ENCODE data around the gene CDK2AP2. TPM values are rescaled to one million over a fixed set of nuclear protein-coding genes. Genes with fewer than 3 reads are reported as not detected.
"Not testable (repeated sequence)": the region's sequence is repeated elsewhere in the genome, so short reads cannot be mapped to it uniquely, and the experiment has no call there.

The CDK2AP2 gene, protein sequence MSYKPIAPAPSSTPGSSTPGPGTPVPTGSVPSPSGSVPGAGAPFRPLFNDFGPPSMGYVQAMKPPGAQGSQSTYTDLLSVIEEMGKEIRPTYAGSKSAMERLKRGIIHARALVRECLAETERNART
- 100 to 1,000 TPM in 1 of 2 experiments, 10 to 100 TPM in 1; 95.2 to 104 TPM for total RNA-seq

DNA sequence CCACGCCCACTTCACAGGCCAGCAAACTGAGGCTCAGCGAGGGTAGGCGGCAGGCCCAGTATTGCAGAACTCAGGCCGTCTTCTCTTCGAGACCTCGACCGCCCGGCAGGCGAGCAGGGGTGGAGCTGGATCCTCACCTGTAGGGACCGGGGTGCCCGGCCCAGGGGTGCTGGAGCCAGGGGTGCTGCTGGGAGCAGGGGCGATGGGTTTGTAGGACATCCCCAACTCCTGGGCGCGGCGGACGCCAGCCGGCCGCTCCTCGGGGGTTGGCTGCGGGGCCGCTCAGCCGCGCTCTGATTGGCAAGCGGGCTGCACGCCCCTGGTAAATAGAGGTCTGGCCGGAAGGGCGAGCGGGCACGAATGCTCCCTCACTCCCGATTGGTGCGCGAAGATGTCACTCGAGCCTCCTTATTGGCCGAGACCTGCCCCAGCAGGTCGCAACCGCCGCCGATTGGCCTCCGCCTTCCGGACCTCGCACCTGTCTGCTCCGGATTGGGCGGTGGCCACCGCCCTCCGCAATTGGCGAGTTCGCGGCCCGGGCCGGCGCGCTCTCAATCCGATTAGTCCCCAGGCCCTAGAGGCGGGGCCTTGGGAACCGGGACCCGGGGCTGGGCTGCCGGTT is at the start of gene CDK2AP2:
Gene CDK2AP2, minus strand, starts transcription at position 299 of the 622 bp plus-strand sequence. Its CDS starts 80 bp downstream, at position 219.
- no peaks in the 10 kb centered on the region for H3K9me3 Mint-ChIP-seq (ENCODE audit: low read depth)
- CTCF ChIA-PET: interaction anchor here (0.7 to 1.5 kb wide), 7 partner anchors 20 to 162 kb away, joined by 3 to 5 read pairs (median 3); partner anchors contain the start of gene TMEM134
- peaks cover 10% of the 10 kb centered on the region for H3K36me3 Mint-ChIP-seq
- ATAC-seq: peak; percentile 80
- H3K4me3 Mint-ChIP-seq: peak within 1 kb of the TSS; percentile 92
- peak within 1 kb of the TSS; percentile 94 for H3K27ac Mint-ChIP-seq
- H3K4me1 Mint-ChIP-seq: peaks cover 43% of the 10 kb centered on the region
- DNase-seq: peak; percentile 100
- H3K27me3 Mint-ChIP-seq: peaks cover 14% of the 10 kb centered on the region

GRCh38 chr11:67556244-67556643 is 48.3 kb upstream of the CDK2AP2 start:
- Mint-ChIP-seq H3K27me3 (peaks cover 27% of the 10 kb centered on the region), H3K4me3 (no peak overlapping the region), H3K9me3 (ENCODE audit: low read depth) (no peaks in the 10 kb centered on the region), H3K36me3 (no peaks in the 10 kb centered on the region), H3K27ac (no peak overlapping the region), H3K4me1 (no peaks in the 10 kb centered on the region)
- CTCF ChIA-PET: interaction anchor here (0.7 kb wide), 1 partner anchor 1781 kb away, joined by 5 read pairs; no protein-coding TSS in a partner anchor
- DNase-seq (no peak), ATAC-seq (no peak)

DNA sequence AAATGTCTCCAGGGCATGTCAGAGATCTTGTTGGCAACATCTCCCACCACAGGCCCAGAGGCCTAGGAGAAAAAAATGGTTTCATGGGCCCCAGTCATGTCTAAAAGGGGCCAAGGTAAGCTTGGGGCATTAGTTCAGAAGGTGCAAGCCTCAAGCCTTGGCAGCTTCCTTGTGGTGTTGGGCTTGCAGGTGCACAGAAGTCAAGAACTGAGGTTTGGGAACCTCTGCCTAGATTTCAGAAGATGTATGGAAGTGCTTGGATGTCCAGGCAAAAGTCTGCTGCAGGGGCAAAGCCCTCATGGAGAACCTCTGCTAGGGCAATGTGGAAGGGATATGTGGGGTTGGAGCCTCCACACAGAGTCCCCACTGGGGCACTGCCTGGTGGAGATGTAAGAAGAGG is 43.7 kb upstream of the CDK2AP2 start:
- H3K36me3 Mint-ChIP-seq; DNase-seq; CTCF ChIA-PET; H3K9me3 Mint-ChIP-seq (ENCODE audit: low read depth); ATAC-seq; H3K27ac Mint-ChIP-seq; H3K4me3 Mint-ChIP-seq; H3K4me1 Mint-ChIP-seq: not testable (repeated sequence)
- H3K27me3 Mint-ChIP-seq: peaks cover 26% of the 10 kb centered on the region

DNA sequence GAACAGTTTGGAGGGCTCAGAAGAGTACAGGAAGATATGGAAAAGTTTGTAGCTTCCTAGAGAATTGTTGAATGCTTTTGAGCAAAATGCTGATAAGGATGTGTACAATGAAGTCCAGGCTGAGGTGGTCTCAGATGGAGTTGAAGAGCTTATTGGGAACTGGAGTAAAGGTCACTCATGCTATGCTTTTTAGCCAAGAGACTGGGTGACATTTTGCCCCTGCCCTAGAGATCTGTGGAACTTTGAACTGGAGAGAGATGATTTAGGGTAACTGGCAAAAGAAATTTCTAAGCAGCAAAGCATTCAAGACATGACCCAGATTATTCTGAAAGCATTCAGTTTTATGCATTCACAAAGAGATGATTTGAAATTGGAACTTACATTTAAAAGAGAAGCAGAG is 43.2 kb upstream of the CDK2AP2 start:
- CTCF ChIA-PET: no interaction called here
- H3K4me3 Mint-ChIP-seq: no peak overlapping the region
- H3K27ac Mint-ChIP-seq: no peak overlapping the region
- no peaks in the 10 kb centered on the region for H3K9me3 Mint-ChIP-seq (ENCODE audit: low read depth)
- DNase-seq (no peak), ATAC-seq (no peak)
- H3K4me1 Mint-ChIP-seq: no peaks in the 10 kb centered on the region
- no peaks in the 10 kb centered on the region for H3K36me3 Mint-ChIP-seq
- peaks cover 26% of the 10 kb centered on the region for H3K27me3 Mint-ChIP-seq

- no peaks in the 10 kb centered on the region for H3K36me3 Mint-ChIP-seq
- DNase-seq: no peak
- no peaks in the 10 kb centered on the region for H3K9me3 Mint-ChIP-seq (ENCODE audit: low read depth)
- ATAC-seq: no peak
- no peak overlapping the region for H3K4me3 Mint-ChIP-seq
- no peaks in the 10 kb centered on the region for H3K4me1 Mint-ChIP-seq
- peaks cover 26% of the 10 kb centered on the region for H3K27me3 Mint-ChIP-seq
- CTCF ChIA-PET: no interaction called here
- H3K27ac Mint-ChIP-seq: no peak overlapping the region
These were observed 40.7 kb upstream of the CDK2AP2 start for GRCh38 chr11:67548555-67549110.

GRCh38 chr11:67548112-67548511 is 40.1 kb upstream of the CDK2AP2 start:
- H3K4me1 Mint-ChIP-seq; ATAC-seq; H3K36me3 Mint-ChIP-seq; H3K4me3 Mint-ChIP-seq; H3K27ac Mint-ChIP-seq; H3K9me3 Mint-ChIP-seq (ENCODE audit: low read depth); DNase-seq; CTCF ChIA-PET: not testable (repeated sequence)
- H3K27me3 Mint-ChIP-seq: peaks cover 24% of the 10 kb centered on the region

DNA sequence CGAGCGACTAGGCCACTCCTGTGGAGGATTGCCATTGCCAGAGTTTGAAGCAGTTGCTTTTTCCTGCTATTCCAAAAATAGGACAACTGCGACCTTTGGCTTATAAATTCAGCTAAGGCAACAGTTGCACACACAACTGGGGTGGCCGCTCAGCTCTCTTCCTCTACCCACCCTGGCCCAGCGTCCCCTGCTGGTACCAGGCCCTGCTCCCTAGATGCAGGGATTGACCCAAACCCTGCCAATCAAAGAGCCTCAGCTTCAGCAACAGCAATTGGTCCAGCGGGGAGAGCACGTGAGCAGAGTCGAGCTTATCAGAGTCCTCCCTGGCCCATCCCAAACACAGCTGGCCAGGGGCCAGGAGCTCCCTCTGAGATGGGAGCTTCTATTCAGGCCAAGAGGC is 37.3 kb upstream of the CDK2AP2 start:
- no peak overlapping the region for H3K4me3 Mint-ChIP-seq
- no peak for DNase-seq
- H3K36me3 Mint-ChIP-seq: no peaks in the 10 kb centered on the region
- no peaks in the 10 kb centered on the region for H3K4me1 Mint-ChIP-seq
- CTCF ChIA-PET: interaction anchor here (1.1 kb wide), 1 partner anchor 27 kb away, joined by 3 read pairs; no protein-coding TSS in a partner anchor
- no peak overlapping the region for H3K27ac Mint-ChIP-seq
- ATAC-seq: no peak
- peaks cover 4% of the 10 kb centered on the region for H3K27me3 Mint-ChIP-seq
- H3K9me3 Mint-ChIP-seq (ENCODE audit: low read depth): no peaks in the 10 kb centered on the region

DNA sequence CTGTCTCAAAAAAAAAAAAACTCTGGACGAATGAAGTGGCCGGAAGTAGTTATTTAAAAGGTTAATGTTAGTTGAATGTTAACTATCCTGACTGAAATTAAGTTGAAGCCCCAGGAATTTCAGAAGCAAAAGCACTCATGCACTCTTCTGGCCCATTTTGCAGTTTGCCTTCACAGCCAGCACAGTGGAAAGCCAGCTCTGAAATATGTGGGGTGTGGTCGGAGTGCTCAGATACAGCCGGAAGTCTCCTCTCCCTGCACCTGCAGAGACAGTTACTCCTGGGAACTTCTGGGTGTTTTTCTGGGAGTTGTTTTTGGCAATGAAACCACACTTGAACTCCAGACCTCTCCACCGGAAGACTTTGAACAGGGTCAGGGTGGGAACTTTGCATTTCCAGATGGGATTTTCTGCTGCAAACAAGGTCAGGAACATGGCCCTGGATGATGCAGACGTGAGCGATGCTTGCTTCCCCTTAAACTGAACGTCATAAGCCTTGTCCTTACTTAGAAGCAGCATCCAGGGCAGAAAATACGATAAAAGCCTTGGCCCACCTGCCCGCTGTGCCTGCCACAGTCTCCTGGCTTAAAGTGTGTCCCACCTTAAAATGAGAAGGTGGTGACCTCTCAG is 36.8 kb upstream of the CDK2AP2 start:
- ATAC-seq (no peak), DNase-seq (no peak)
- Mint-ChIP-seq H3K9me3 (ENCODE audit: low read depth) (no peaks in the 10 kb centered on the region), H3K27ac (no peak overlapping the region), H3K36me3 (no peaks in the 10 kb centered on the region), H3K4me1 (no peaks in the 10 kb centered on the region), H3K27me3 (peaks cover 2% of the 10 kb centered on the region), H3K4me3 (no peak overlapping the region)
- CTCF ChIA-PET: interaction anchor here (1.1 kb wide), 1 partner anchor 27 kb away, joined by 3 read pairs; no protein-coding TSS in a partner anchor

- peaks cover 2% of the 10 kb centered on the region for H3K27me3 Mint-ChIP-seq
- DNase-seq (no peak), ATAC-seq (no peak)
- CTCF ChIA-PET: no interaction called here
- no peaks in the 10 kb centered on the region for H3K9me3 Mint-ChIP-seq (ENCODE audit: low read depth)
- H3K36me3 Mint-ChIP-seq: no peaks in the 10 kb centered on the region
- no peak overlapping the region for H3K27ac Mint-ChIP-seq
- no peak overlapping the region for H3K4me3 Mint-ChIP-seq
- no peaks in the 10 kb centered on the region for H3K4me1 Mint-ChIP-seq
These were observed 35.6 kb upstream of the CDK2AP2 start for GRCh38 chr11:67543585-67543984.

DNA sequence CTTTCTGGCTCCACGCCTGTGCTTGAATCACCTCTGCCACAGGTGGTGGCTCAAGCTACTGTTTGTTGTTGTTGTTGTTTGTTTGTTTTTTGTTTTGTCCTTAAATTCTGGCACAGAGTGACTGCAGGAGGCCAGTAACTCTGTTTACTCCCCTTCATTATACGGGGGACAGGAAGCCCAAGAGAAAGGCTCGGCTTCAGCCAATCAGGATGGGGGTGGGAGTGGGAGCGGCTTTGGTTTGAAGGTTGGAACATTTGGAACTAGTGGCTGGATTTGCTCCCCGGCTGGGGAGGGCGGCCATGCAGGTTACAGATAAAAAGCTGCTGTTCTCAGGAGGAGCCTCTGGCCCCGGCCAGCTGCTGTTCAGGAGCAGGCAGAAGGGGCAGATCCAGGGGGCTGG is 35.0 kb upstream of the CDK2AP2 start:
- Mint-ChIP-seq H3K36me3 (no peaks in the 10 kb centered on the region), H3K27ac (no peak overlapping the region), H3K9me3 (ENCODE audit: low read depth) (no peaks in the 10 kb centered on the region), H3K4me3 (no peak overlapping the region), H3K27me3 (peaks cover 2% of the 10 kb centered on the region), H3K4me1 (no peaks in the 10 kb centered on the region)
- no peak for DNase-seq
- ATAC-seq: no peak
- CTCF ChIA-PET: no interaction called here

GRCh38 chr11:67542169-67542568 is 34.2 kb upstream of the CDK2AP2 start:
- ATAC-seq (no peak), DNase-seq (no peak)
- CTCF ChIA-PET: interaction anchor here (1.7 kb wide), 1 partner anchor 30 kb away, joined by 4 read pairs; no protein-coding TSS in a partner anchor
- H3K27ac Mint-ChIP-seq: no peak overlapping the region
- H3K36me3 Mint-ChIP-seq: no peaks in the 10 kb centered on the region
- H3K4me3 Mint-ChIP-seq: no peak overlapping the region
- peaks cover 2% of the 10 kb centered on the region for H3K27me3 Mint-ChIP-seq
- no peaks in the 10 kb centered on the region for H3K4me1 Mint-ChIP-seq
- H3K9me3 Mint-ChIP-seq (ENCODE audit: low read depth): no peaks in the 10 kb centered on the region

DNA sequence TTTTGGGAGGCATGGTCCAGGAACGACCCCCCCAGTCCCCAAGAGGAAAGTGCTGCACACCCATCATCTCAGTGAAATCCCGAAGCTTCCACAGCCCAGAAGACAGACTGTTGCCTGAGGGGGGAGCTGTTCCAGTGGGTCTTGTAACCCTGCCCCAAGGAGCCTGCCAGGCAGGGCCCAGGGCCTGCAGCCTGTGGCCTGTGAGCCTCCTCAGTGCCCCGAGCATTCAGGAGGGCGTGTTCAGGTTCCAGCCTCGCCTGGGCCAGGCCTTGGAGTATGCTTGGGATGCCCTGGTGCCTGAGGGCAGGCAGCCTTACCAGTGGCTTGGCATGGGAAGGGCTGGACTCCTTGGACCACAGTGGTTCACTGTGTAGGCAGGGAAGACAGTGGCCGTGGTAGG is 33.2 kb upstream of the CDK2AP2 start:
- Mint-ChIP-seq H3K36me3 (no peaks in the 10 kb centered on the region), H3K4me3 (no peak overlapping the region), H3K4me1 (no peaks in the 10 kb centered on the region), H3K27me3 (no peaks in the 10 kb centered on the region), H3K27ac (no peak overlapping the region), H3K9me3 (ENCODE audit: low read depth) (no peaks in the 10 kb centered on the region)
- no peak for ATAC-seq
- CTCF ChIA-PET: interaction anchor here (0.5 to 1.7 kb wide), 2 partner anchors 31 to 748 kb away, joined by 3 to 4 read pairs; no protein-coding TSS in a partner anchor
- no peak for DNase-seq

GRCh38 chr11:67539550-67539949 is 31.6 kb upstream of the CDK2AP2 start:
- ATAC-seq (no peak), DNase-seq (no peak)
- no peak overlapping the region for H3K27ac Mint-ChIP-seq
- no peaks in the 10 kb centered on the region for H3K4me1 Mint-ChIP-seq
- no peak overlapping the region for H3K4me3 Mint-ChIP-seq
- no peaks in the 10 kb centered on the region for H3K27me3 Mint-ChIP-seq
- no peaks in the 10 kb centered on the region for H3K36me3 Mint-ChIP-seq
- H3K9me3 Mint-ChIP-seq (ENCODE audit: low read depth): peaks cover 1% of the 10 kb centered on the region
- CTCF ChIA-PET: interaction anchor here (0.6 kb wide), 1 partner anchor 12 kb away, joined by 3 read pairs; no protein-coding TSS in a partner anchor
